ENCODE measurements around the gene OR6V1. TPM values are rescaled to one million over a fixed set of nuclear protein-coding genes. Genes with fewer than 3 reads are reported as not detected.
"Not testable (repeated sequence)": the region's sequence is repeated elsewhere in the genome, so short reads cannot be mapped to it uniquely, and the experiment has no call there.

The OR6V1 gene
- total RNA-seq, 1 experiment from 2014 or later = not detected

GRCh38 chr7:143085109-143085508, 33.0 kb downstream of the OR6V1 start:
- Mint-ChIP-seq H3K27me3 (ENCODE audit: low read depth) (peaks cover 9% of the 10 kb centered on the region), H3K4me3 (no peak overlapping the region), H3K36me3 (peaks cover 14% of the 10 kb centered on the region), H3K4me1 (no peaks in the 10 kb centered on the region), H3K27ac (no peak overlapping the region), H3K9me3 (peaks cover 49% of the 10 kb centered on the region)
- CTCF ChIA-PET = no interaction called here
- ATAC-seq = no peak
- TF ChIP-seq HMGA2 (CRISPR knock-in tag; IDR thresholded peaks at IDR 0.05) (no peak), HMGXB4 (CRISPR knock-in tag; IDR thresholded peaks at IDR 0.05) (no peak), ATF1 (CRISPR knock-in tag; IDR thresholded peaks at IDR 0.05) (no peak), ZBTB21 (CRISPR knock-in tag; IDR thresholded peaks at IDR 0.05; ENCODE audit: borderline replicate concordance) (no peak), ATF6 (CRISPR knock-in tag; IDR thresholded peaks at IDR 0.05) (no peak), TEAD1 (CRISPR knock-in tag; IDR thresholded peaks at IDR 0.05) (no peak), SOX15 (CRISPR knock-in tag; IDR thresholded peaks at IDR 0.05) (no peak), ZNF423 (CRISPR knock-in tag; IDR thresholded peaks at IDR 0.05) (no peak), ZNF138 (CRISPR knock-in tag; conservative IDR thresholded peaks at IDR 0.05) (no peak), NR2C2 (CRISPR knock-in tag; IDR thresholded peaks at IDR 0.05) (no peak), ZSCAN18 (CRISPR knock-in tag; IDR thresholded peaks at IDR 0.05) (no peak), MLX (CRISPR knock-in tag; IDR thresholded peaks at IDR 0.05) (no peak), FOXP4 (CRISPR knock-in tag; IDR thresholded peaks at IDR 0.05) (no peak)
- POLR2A ChIA-PET = no interaction called here
- no peak for DNase-seq (ENCODE audit: low spot score)

- H3K4me1 Mint-ChIP-seq; H3K27ac Mint-ChIP-seq; DNase-seq (ENCODE audit: low spot score); POLR2A ChIA-PET; H3K4me3 Mint-ChIP-seq; ATAC-seq: not testable (repeated sequence)
- CTCF ChIA-PET = interaction anchor here (0.7 kb wide), 1 partner anchor 248 kb away, joined by 5 read pairs; no protein-coding TSS in a partner anchor
- Mint-ChIP-seq H3K9me3 (peaks cover 51% of the 10 kb centered on the region), H3K27me3 (ENCODE audit: low read depth) (peaks cover 13% of the 10 kb centered on the region), H3K36me3 (peaks cover 14% of the 10 kb centered on the region)
These were observed 33.5 kb downstream of the OR6V1 start for GRCh38 chr7:143085610-143086009.

- peaks cover 17% of the 10 kb centered on the region for H3K27me3 Mint-ChIP-seq (ENCODE audit: low read depth)
- H3K4me1 Mint-ChIP-seq; H3K27ac Mint-ChIP-seq; ATAC-seq; CTCF ChIA-PET; POLR2A ChIA-PET; DNase-seq (ENCODE audit: low spot score); H3K4me3 Mint-ChIP-seq: not testable (repeated sequence)
- peaks cover 14% of the 10 kb centered on the region for H3K36me3 Mint-ChIP-seq
- peaks cover 51% of the 10 kb centered on the region for H3K9me3 Mint-ChIP-seq
These were observed 36.5 kb downstream of the OR6V1 start for GRCh38 chr7:143088549-143089231.
